PC-9 (cell line): Measurements from ENCODE around the gene CYP4F8.

Experiments
- CTCF ChIP-seq: fragments of 200-600 bp; sonication (generic); conservative IDR thresholded peaks from 2 replicates; pipeline ENCODE4 v1.6.1; 2017; ENCODE audit warnings: mixed run types, antibody characterized with exemption, mild to moderate bottlenecking, moderate library complexity
- EZH2 ChIP-seq: fragments of 200-600 bp; sonication (generic); IDR thresholded peaks from 2 replicates; pipeline ENCODE4 v1.8.0; 2017; ENCODE audit warnings: antibody characterized with exemption, low read depth

GRCh38 chr19:15583346-15583745 lies 31.7 kb upstream of the CYP4F8 start:
- TF ChIP-seq CTCF (no peak), EZH2 (no peak)
